Uterus (tissue), 2 donors: Measurements from ENCODE around the gene CPSF2.
A peak's percentile ranks its signal among the peaks of the same experiment; 100 is the strongest.

ENCODE experiments used
- POLR2A ChIP-seq, 2 donors: fragments of 450-650 bp; IDR thresholded peaks; one replicate each; pipeline ENCODE4 v1.6.1; 2016; ENCODE audit warnings: antibody characterized with exemption in 2 of 2, mild to moderate bottlenecking in 1 of 2, moderate library complexity in 1 of 2
- TF ChIP-seq, protein P1 (sequence below), 4 experiments: fragments of 200-600 bp in 2 of 4; fragments of 450-650 bp in 2 of 4; sonication (generic) in 2 of 4; IDR thresholded peaks; one replicate each; pipeline ENCODE4 v1.5.1; 2016 to 2019; ENCODE audit warnings: antibody characterized with exemption in 4 of 4, mild to moderate bottlenecking in 2 of 4, moderate library complexity in 1 of 4

DNA sequence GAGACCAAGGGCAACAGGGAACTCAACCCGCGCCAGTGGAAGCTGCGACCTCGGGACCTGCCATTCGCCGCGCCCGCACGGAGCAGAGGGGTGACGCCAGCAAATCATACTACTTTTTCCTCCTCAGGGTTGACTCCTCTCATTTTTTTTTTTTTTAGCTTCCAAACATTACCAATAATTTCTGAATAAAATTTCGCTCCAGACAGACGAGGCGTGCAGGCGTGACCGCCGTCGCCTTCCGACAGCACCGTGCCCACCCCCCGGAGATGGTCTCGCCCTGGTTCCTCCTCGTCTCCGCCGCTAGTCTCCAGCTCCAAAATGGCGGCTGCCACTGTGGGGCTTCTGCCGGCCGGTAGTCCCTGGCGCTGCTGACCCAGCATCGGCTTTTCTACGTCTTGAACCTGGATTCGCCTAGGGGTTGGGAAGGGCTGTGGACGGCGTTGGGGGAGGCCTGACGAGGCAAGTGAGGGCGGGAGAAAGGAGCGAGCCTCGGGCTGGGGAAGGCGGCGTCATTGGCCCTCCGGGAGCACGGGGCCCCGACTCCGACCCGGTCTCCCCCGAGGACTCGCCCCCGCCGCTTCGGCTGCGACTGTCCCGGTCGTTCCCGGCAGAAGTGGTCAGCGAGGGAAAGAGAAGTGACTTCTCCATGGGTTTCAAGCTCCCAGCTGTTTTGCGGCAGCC is at the start of gene CPSF2, which contains the start of gene NDUFB1:
- TF ChIP-seq, protein P1, sequence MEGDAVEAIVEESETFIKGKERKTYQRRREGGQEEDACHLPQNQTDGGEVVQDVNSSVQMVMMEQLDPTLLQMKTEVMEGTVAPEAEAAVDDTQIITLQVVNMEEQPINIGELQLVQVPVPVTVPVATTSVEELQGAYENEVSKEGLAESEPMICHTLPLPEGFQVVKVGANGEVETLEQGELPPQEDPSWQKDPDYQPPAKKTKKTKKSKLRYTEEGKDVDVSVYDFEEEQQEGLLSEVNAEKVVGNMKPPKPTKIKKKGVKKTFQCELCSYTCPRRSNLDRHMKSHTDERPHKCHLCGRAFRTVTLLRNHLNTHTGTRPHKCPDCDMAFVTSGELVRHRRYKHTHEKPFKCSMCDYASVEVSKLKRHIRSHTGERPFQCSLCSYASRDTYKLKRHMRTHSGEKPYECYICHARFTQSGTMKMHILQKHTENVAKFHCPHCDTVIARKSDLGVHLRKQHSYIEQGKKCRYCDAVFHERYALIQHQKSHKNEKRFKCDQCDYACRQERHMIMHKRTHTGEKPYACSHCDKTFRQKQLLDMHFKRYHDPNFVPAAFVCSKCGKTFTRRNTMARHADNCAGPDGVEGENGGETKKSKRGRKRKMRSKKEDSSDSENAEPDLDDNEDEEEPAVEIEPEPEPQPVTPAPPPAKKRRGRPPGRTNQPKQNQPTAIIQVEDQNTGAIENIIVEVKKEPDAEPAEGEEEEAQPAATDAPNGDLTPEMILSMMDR (IDR thresholded peaks at IDR 0.05) = peak in 1 of 4 experiments; percentile 12
- TF ChIP-seq POLR2A (IDR thresholded peaks at IDR 0.05) = peak; percentile 39 to 58
